NCI-H1092 (cell line): Measurements from ENCODE around the gene EPS8.

Experiments
- DNase-seq: peaks from one replicate; lab custom pipeline; 2025; lab: John Stamatoyannopoulos, UW

The EPS8 gene

GRCh38 chr12:15789220-15790171 is at the start of gene EPS8:
EPS8 (minus strand) TSS chr12:15789388; CDS start chr12:15682951, 106,437 bp downstream.
- DNase-seq = peak; percentile 91

- DNase-seq = no peak
These were observed 48.1 kb upstream of the EPS8 start for GRCh38 chr12:15837141-15837790.

- no peak for DNase-seq
These were observed 45.4 kb upstream of the EPS8 start for GRCh38 chr12:15834575-15834974.

- DNase-seq = no peak
These were observed 42.3 kb upstream of the EPS8 start for GRCh38 chr12:15831315-15831978.

- no peak for DNase-seq
These were observed 41.4 kb upstream of the EPS8 start for GRCh38 chr12:15830538-15830937.

GRCh38 chr12:15829949-15830348 is 40.8 kb upstream of the EPS8 start:
- DNase-seq = no peak

GRCh38 chr12:15829255-15829654 is 40.1 kb upstream of the EPS8 start:
- DNase-seq = no peak

GRCh38 chr12:15827136-15827535 is 37.9 kb upstream of the EPS8 start:
- DNase-seq = no peak

- no peak for DNase-seq
These were observed 35.3 kb upstream of the EPS8 start for GRCh38 chr12:15824516-15824915.

GRCh38 chr12:15823360-15824128 is 34.4 kb upstream of the EPS8 start:
- DNase-seq = no peak

GRCh38 chr12:15819644-15820437 is 30.7 kb upstream of the EPS8 start:
- DNase-seq = no peak

- DNase-seq = no peak
These were observed 29.2 kb upstream of the EPS8 start for GRCh38 chr12:15818418-15818817.

- DNase-seq = no peak
These were observed 26.5 kb upstream of the EPS8 start for GRCh38 chr12:15815730-15816129.

GRCh38 chr12:15811214-15812127 is 22.3 kb upstream of the EPS8 start:
- DNase-seq = no peak

GRCh38 chr12:15808652-15809051 is 19.5 kb upstream of the EPS8 start:
- DNase-seq = no peak

- no peak for DNase-seq
These were observed 19.1 kb upstream of the EPS8 start for GRCh38 chr12:15808250-15808649.

GRCh38 chr12:15806826-15807225 is 17.6 kb upstream of the EPS8 start:
- no peak for DNase-seq

- DNase-seq = no peak
These were observed 12.9 kb upstream of the EPS8 start for GRCh38 chr12:15801770-15802744.

- no peak for DNase-seq
These were observed 11.1 kb upstream of the EPS8 start for GRCh38 chr12:15800278-15800677.
